IMR-90 (cell line): ENCODE data around the gene TRIM46.

Source experiments
- CEBPB ChIP-seq: IDR thresholded peaks from 2 replicates; pipeline ENCODE4 v1.6.1; 2012; ENCODE audit warnings: low read depth, low read length, improper control_type of control experiment
- CTCF ChIP-seq: conservative IDR thresholded peaks from 2 replicates; pipeline ENCODE4 v1.5.1; 2012; ENCODE audit warnings: mild to moderate bottlenecking, low read depth, low read length, improper control_type of control experiment
- ELK1 ChIP-seq: fragments of 150-350 bp; IDR thresholded peaks from 2 replicates; pipeline ENCODE4 v1.6.1; 2016; ENCODE audit warnings: low read depth, mild to moderate bottlenecking, low read length, moderate library complexity, borderline replicate concordance
- MAFK ChIP-seq: IDR thresholded peaks from 2 replicates; pipeline ENCODE4 v1.6.1; 2012; ENCODE audit warnings: low read depth, low read length, improper control_type of control experiment
- MXI1 ChIP-seq: IDR thresholded peaks from 2 replicates; pipeline ENCODE4 v1.6.1; 2012; ENCODE audit warnings: low read depth, mild to moderate bottlenecking, low read length, moderate library complexity, borderline replicate concordance
- POLR2A ChIP-seq: IDR thresholded peaks from 2 replicates; pipeline ENCODE4 v1.6.1; 2012; ENCODE audit warnings: mild to moderate bottlenecking, low read depth, low read length
- RAD21 ChIP-seq: IDR thresholded peaks from 2 replicates; pipeline ENCODE4 v1.6.1; 2012; ENCODE audit warnings: low read length, improper control_type of control experiment
- RCOR1 ChIP-seq: IDR thresholded peaks from 2 replicates; pipeline ENCODE4 v1.6.1; 2012; ENCODE audit warnings: mild to moderate bottlenecking, low read length, improper control_type of control experiment; ENCODE audit not compliant: insufficient replicate concordance
- RFX5 ChIP-seq: IDR thresholded peaks from 2 replicates; pipeline ENCODE4 v1.8.0; 2012; ENCODE audit warnings: low read depth, mild to moderate bottlenecking, low read length, moderate library complexity
- TF ChIP-seq, protein P1 (sequence below): fragments of 150-350 bp; IDR thresholded peaks from 2 replicates; pipeline ENCODE4 v1.6.1; 2017; ENCODE audit warnings: mild to moderate bottlenecking, antibody characterized with exemption, low read length, low read depth

GRCh38 chr1:155176544-155177071, 3.0 kb downstream of the TRIM46 start:
- TF ChIP-seq MAFK (no peak), CTCF (peak; percentile 88), POLR2A (no peak), RFX5 (no peak), CEBPB (0 out of 2 replicates have a peak, but pooled peaks have one; percentile 0), RCOR1 (no peak), ELK1 (no peak), MXI1 (no peak), RAD21 (peak; percentile 71)
- TF ChIP-seq, protein P1, sequence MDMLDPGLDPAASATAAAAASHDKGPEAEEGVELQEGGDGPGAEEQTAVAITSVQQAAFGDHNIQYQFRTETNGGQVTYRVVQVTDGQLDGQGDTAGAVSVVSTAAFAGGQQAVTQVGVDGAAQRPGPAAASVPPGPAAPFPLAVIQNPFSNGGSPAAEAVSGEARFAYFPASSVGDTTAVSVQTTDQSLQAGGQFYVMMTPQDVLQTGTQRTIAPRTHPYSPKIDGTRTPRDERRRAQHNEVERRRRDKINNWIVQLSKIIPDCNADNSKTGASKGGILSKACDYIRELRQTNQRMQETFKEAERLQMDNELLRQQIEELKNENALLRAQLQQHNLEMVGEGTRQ = no peak
